Measurements from ENCODE around the gene SCART1. TPM values are rescaled to one million over a fixed set of nuclear protein-coding genes. Genes with fewer than 3 reads are reported as not detected.

SCART1 gene
- total and polyA plus RNA-seq, 8 donors: 0.95 to 3.9 (median 2.6) TPM

GRCh38 chr10:133460208-133460769 is 6.5 kb downstream of the SCART1 start:
- no peaks in the 10 kb centered on the region for H3K27me3 ChIP-seq
- WGBS, 2 donors: 92 to 96% methylated on average over 14 of the region's 14 CpGs
- FAIRE-seq: no peak
- DNase-seq: no peak
- no peaks in the 10 kb centered on the region for H3K4me1 ChIP-seq
- no peak overlapping the region for H3K4me3 ChIP-seq
- no peak for ATAC-seq
- no peaks in the 10 kb centered on the region for H3K9me3 ChIP-seq
- no peak overlapping the region for H3K27ac ChIP-seq
- intact Hi-C loops (cut with DNase I): no loop called here
- no peaks in the 10 kb centered on the region for H3K36me3 ChIP-seq
- TF ChIP-seq CTCF (IDR thresholded peaks at IDR 0.05): no peak

- no peak for ATAC-seq
- Histone ChIP-seq H3K9me3 (no peaks in the 10 kb centered on the region), H3K27me3 (no peaks in the 10 kb centered on the region), H3K36me3 (no peaks in the 10 kb centered on the region), H3K4me3 (no peak overlapping the region), H3K4me1 (no peaks in the 10 kb centered on the region), H3K27ac (no peak overlapping the region)
- TF ChIP-seq CTCF (IDR thresholded peaks at IDR 0.05): no peak
- intact Hi-C loops (cut with DNase I): no loop called here
- WGBS, 2 donors: 89 to 90% methylated on average over 7 of the region's 7 CpGs
- DNase-seq: no peak
- no peak for FAIRE-seq
Measured at GRCh38 chr10:133461027-133461426, 7.3 kb downstream of the SCART1 start.

- WGBS, 2 donors: 79% methylated on average over 8 of the region's 8 CpGs
- Histone ChIP-seq H3K4me3 (no peak overlapping the region), H3K27ac (no peak overlapping the region), H3K27me3 (no peaks in the 10 kb centered on the region), H3K9me3 (no peaks in the 10 kb centered on the region), H3K36me3 (no peaks in the 10 kb centered on the region), H3K4me1 (no peaks in the 10 kb centered on the region)
- FAIRE-seq (no peak), ATAC-seq (no peak), DNase-seq (peak in 2 of 6 donors; percentile 6 to 49)
- intact Hi-C loops (cut with DNase I): no loop called here
- no peak for TF ChIP-seq CTCF (IDR thresholded peaks at IDR 0.05)
Measured at GRCh38 chr10:133461841-133462240, 8.1 kb downstream of the SCART1 start.

GRCh38 chr10:133462512-133463305 is 9.0 kb downstream of the SCART1 start:
- Histone ChIP-seq H3K4me3 (no peak overlapping the region), H3K4me1 (no peaks in the 10 kb centered on the region), H3K9me3 (no peaks in the 10 kb centered on the region), H3K27ac (no peak overlapping the region), H3K36me3 (no peaks in the 10 kb centered on the region), H3K27me3 (no peaks in the 10 kb centered on the region)
- ATAC-seq (no peak), FAIRE-seq (no peak), DNase-seq (no peak)
- TF ChIP-seq CTCF (IDR thresholded peaks at IDR 0.05): no peak
- WGBS, 2 donors: 88 to 91% methylated on average over 10 of the region's 10 CpGs
- intact Hi-C loops (cut with DNase I): no loop called here

- WGBS, 2 donors: 87 to 95% methylated on average over 12 of the region's 12 CpGs
- Histone ChIP-seq H3K4me1 (no peaks in the 10 kb centered on the region), H3K9me3 (no peaks in the 10 kb centered on the region), H3K4me3 (no peak overlapping the region), H3K27ac (no peak overlapping the region), H3K36me3 (no peaks in the 10 kb centered on the region), H3K27me3 (no peaks in the 10 kb centered on the region)
- peak in 2 of 6 donors; percentile 4 to 47 for DNase-seq
- TF ChIP-seq CTCF (IDR thresholded peaks at IDR 0.05): no peak
- intact Hi-C loops (cut with DNase I): no loop called here
- ATAC-seq: no peak
- no peak for FAIRE-seq
Measured at GRCh38 chr10:133464582-133465031, 10.9 kb downstream of the SCART1 start.

Measured in pancreas (tissue), 10 donors.